ENCODE data around the gene FAM20C.

Gene FAM20C

GRCh38 chr7:183496-184292 is 8.7 kb upstream of the FAM20C start:
- no peak for DNase-seq (ENCODE audit: low read depth)
- no peak for TF ChIP-seq CTCF (conservative IDR thresholded peaks at IDR 0.05; ENCODE audit: low read length)
- H3K4me3 ChIP-seq (ENCODE audit: low read length), result no peak overlapping the region

GRCh38 chr7:184294-185264 is 7.8 kb upstream of the FAM20C start:
- no peak overlapping the region for H3K4me3 ChIP-seq (ENCODE audit: low read length)
- peak; percentile 66 for DNase-seq (ENCODE audit: low read depth)
- no peak for TF ChIP-seq CTCF (conservative IDR thresholded peaks at IDR 0.05; ENCODE audit: low read length)

- no peak for DNase-seq (ENCODE audit: low read depth)
- H3K4me3 ChIP-seq (ENCODE audit: low read length), result no peak overlapping the region
- no peak for TF ChIP-seq CTCF (conservative IDR thresholded peaks at IDR 0.05; ENCODE audit: low read length)
These were observed 5.8 kb upstream of the FAM20C start for GRCh38 chr7:186516-187113.

- no peak overlapping the region for H3K4me3 ChIP-seq (ENCODE audit: low read length)
- TF ChIP-seq CTCF (conservative IDR thresholded peaks at IDR 0.05; ENCODE audit: low read length), result no peak
- no peak for DNase-seq (ENCODE audit: low read depth)
These were observed 5.0 kb upstream of the FAM20C start for GRCh38 chr7:187227-187927.

- TF ChIP-seq CTCF (conservative IDR thresholded peaks at IDR 0.05; ENCODE audit: low read length), result no peak
- no peak overlapping the region for H3K4me3 ChIP-seq (ENCODE audit: low read length)
- no peak for DNase-seq (ENCODE audit: low read depth)
These were observed 4.2 kb upstream of the FAM20C start for GRCh38 chr7:188174-188573.

- TF ChIP-seq CTCF (conservative IDR thresholded peaks at IDR 0.05; ENCODE audit: low read length), result no peak
- no peak for DNase-seq (ENCODE audit: low read depth)
- H3K4me3 ChIP-seq (ENCODE audit: low read length), result no peak overlapping the region
These were observed 3.5 kb upstream of the FAM20C start for GRCh38 chr7:188727-189500.
